ENCODE measurements around the gene COL18A1. TPM values are rescaled to one million over a fixed set of nuclear protein-coding genes. Genes with fewer than 3 reads are reported as not detected.

Gene COL18A1
- total and polyA plus RNA-seq, 4 donors: 44.9 to 308 (median 232) TPM

GRCh38 chr21:45551783-45552695 is 147.1 kb downstream of the COL18A1 start:
- Histone ChIP-seq H3K4me1 (ENCODE audit: control insufficient read depth in 4 of 4, insufficient read depth in 4 of 4, low read length in 3 of 4) (peaks cover 0 to 14% (median 5%) of the 10 kb centered on the region in 4 donors), H3K4me3 (ENCODE audit: low read depth in 1 of 3, low read length in 3 of 3) (no peak overlapping the region), H3K27me3 (ENCODE audit: control insufficient read depth in 4 of 4, insufficient read depth in 4 of 4, low read length in 3 of 4) (no peaks in the 10 kb centered on the region), H3K9me3 (ENCODE audit: control insufficient read depth in 4 of 4, low read length in 3 of 4) (no peaks in the 10 kb centered on the region), H3K36me3 (ENCODE audit: control insufficient read depth in 4 of 4, insufficient read depth in 3 of 4, low read depth in 1 of 4, low read length in 3 of 4) (no peaks in the 10 kb centered on the region), H3K9ac (ENCODE audit: low read depth in 1 of 2, low read length in 2 of 2) (no peak overlapping the region), H3K27ac (ENCODE audit: low read depth in 1 of 2, low read length in 2 of 2) (peak overlapping the region; percentile 5 to 42)
- no peak for DNase-seq (ENCODE audit: low spot score)
- 93% methylated on average over 35 of the region's 35 CpGs for WGBS
- TF ChIP-seq CTCF (IDR thresholded peaks at IDR 0.05; ENCODE audit: low read depth, low read length, missing input control): no peak
- no peak for TF ChIP-seq HNF4G (IDR thresholded peaks at IDR 0.05)
- no peak for TF ChIP-seq SP1 (IDR thresholded peaks at IDR 0.05)
- no peak for TF ChIP-seq TAF1 (conservative IDR thresholded peaks at IDR 0.05)
- TF ChIP-seq RAD21 (IDR thresholded peaks at IDR 0.05): no peak
- TF ChIP-seq FOXA1 (IDR thresholded peaks at IDR 0.05): no peak
- TF ChIP-seq, protein P1, sequence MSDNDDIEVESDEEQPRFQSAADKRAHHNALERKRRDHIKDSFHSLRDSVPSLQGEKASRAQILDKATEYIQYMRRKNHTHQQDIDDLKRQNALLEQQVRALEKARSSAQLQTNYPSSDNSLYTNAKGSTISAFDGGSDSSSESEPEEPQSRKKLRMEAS (IDR thresholded peaks at IDR 0.05): no peak
- TF ChIP-seq HNF4A (conservative IDR thresholded peaks at IDR 0.05): no peak
- no peak for TF ChIP-seq YY1 (IDR thresholded peaks at IDR 0.05)
- TF ChIP-seq NR2F2 (IDR thresholded peaks at IDR 0.05): no peak
- no peak for TF ChIP-seq RXRA (IDR thresholded peaks at IDR 0.05)
- TF ChIP-seq EGR1 (IDR thresholded peaks at IDR 0.05; ENCODE audit: low read depth in 2 of 2): no peak
- no peak for TF ChIP-seq ZBTB33 (IDR thresholded peaks at IDR 0.05)
- TF ChIP-seq GABPA (IDR thresholded peaks at IDR 0.05 in 1 of 2, conservative IDR thresholded peaks at IDR 0.05 in 1 of 2): no peak
- TF ChIP-seq, protein P2, sequence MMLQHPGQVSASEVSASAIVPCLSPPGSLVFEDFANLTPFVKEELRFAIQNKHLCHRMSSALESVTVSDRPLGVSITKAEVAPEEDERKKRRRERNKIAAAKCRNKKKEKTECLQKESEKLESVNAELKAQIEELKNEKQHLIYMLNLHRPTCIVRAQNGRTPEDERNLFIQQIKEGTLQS (IDR thresholded peaks at IDR 0.05): no peak

GRCh38 chr21:45552696-45553391 is 147.9 kb downstream of the COL18A1 start:
- Histone ChIP-seq H3K36me3 (ENCODE audit: control insufficient read depth in 4 of 4, insufficient read depth in 3 of 4, low read depth in 1 of 4, low read length in 3 of 4) (no peaks in the 10 kb centered on the region), H3K4me1 (ENCODE audit: control insufficient read depth in 4 of 4, insufficient read depth in 4 of 4, low read length in 3 of 4) (peaks cover 0 to 14% (median 6%) of the 10 kb centered on the region in 4 donors), H3K27ac (ENCODE audit: low read depth in 1 of 2, low read length in 2 of 2) (no peak overlapping the region), H3K9me3 (ENCODE audit: control insufficient read depth in 4 of 4, low read length in 3 of 4) (no peaks in the 10 kb centered on the region), H3K27me3 (ENCODE audit: control insufficient read depth in 4 of 4, insufficient read depth in 4 of 4, low read length in 3 of 4) (no peaks in the 10 kb centered on the region), H3K4me3 (ENCODE audit: low read depth in 1 of 3, low read length in 3 of 3) (no peak overlapping the region), H3K9ac (ENCODE audit: low read depth in 1 of 2, low read length in 2 of 2) (no peak overlapping the region)
- peak; percentile 55 for DNase-seq (ENCODE audit: low spot score)
- TF ChIP-seq GABPA (IDR thresholded peaks at IDR 0.05 in 1 of 2, conservative IDR thresholded peaks at IDR 0.05 in 1 of 2) (no peak), NR2F2 (IDR thresholded peaks at IDR 0.05) (no peak), HNF4G (IDR thresholded peaks at IDR 0.05) (no peak), FOXA1 (IDR thresholded peaks at IDR 0.05) (no peak), YY1 (IDR thresholded peaks at IDR 0.05) (no peak), RXRA (IDR thresholded peaks at IDR 0.05) (no peak), RAD21 (IDR thresholded peaks at IDR 0.05) (no peak), HNF4A (conservative IDR thresholded peaks at IDR 0.05) (peak in 1 of 2 donors; percentile 40), FOXA2 (IDR thresholded peaks at IDR 0.05) (no peak)
- WGBS: 81% methylated on average over 29 of the region's 29 CpGs

Measured in liver (tissue), 9 donors.